SK-N-SH treated with all-trans-retinoic acid at 6 μM for 48 hours (cell line): ENCODE measurements around the gene DDX28.

Experiments used
- GLIS3 ChIP-seq: fragments of 250-450 bp; sonication (Bioruptor Pico); IDR thresholded peaks from 2 replicates; pipeline ENCODE4 v1.5.0; 2020; ENCODE audit warnings: mild to moderate bottlenecking, moderate library complexity
- PATZ1 ChIP-seq: fragments of 250-450 bp; sonication (Bioruptor Pico); IDR thresholded peaks from 2 replicates; pipeline ENCODE4 v1.8.0; 2020; ENCODE audit warnings: mild to moderate bottlenecking, moderate library complexity, borderline replicate concordance
- PPARA ChIP-seq: fragments of 250-450 bp; sonication (Bioruptor Pico); IDR thresholded peaks from 2 replicates; pipeline ENCODE4 v1.5.0; 2020; ENCODE audit warnings: mild to moderate bottlenecking, borderline replicate concordance
- RARB ChIP-seq: fragments of 250-450 bp; sonication (Bioruptor Pico); IDR thresholded peaks from 2 replicates; pipeline ENCODE4 v1.8.0; 2021; ENCODE audit warnings: mild to moderate bottlenecking, moderate library complexity
- ZNF70 ChIP-seq: fragments of 450-650 bp; formaldehyde crosslinking; IDR thresholded peaks from 2 replicates; pipeline ENCODE4 v1.5.0; 2020; ENCODE audit warnings: mild to moderate bottlenecking, moderate library complexity
- TF ChIP-seq, protein P1 (sequence below): fragments of 250-450 bp; sonication (Bioruptor Pico); IDR thresholded peaks from 2 replicates; pipeline ENCODE4 v1.5.1; 2020; ENCODE audit warnings: low read depth, mild to moderate bottlenecking, moderate library complexity

DNA sequence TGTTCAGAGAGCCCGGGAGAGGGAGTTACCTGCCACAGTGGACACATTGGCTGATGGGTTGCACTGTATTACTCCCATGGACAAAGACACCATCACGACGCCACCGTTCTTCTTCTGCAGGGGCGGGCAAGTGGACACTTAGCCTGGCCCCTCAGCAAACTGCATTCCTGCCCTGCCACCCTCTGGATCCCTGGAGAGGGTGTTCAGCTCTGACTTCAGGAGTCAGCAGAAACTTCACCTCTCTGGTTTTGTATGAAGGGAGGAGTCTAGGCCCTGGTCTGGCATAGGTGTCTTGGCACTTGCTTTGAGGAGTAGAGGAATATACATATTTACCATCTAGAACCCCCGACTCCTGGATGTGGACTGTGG lies 33.0 kb downstream of the DDX28 start:
- TF ChIP-seq PPARA (CRISPR knock-in tag) = no peak
- no peak for TF ChIP-seq PATZ1 (CRISPR knock-in tag)
- TF ChIP-seq ZNF70 (CRISPR knock-in tag) = no peak
- TF ChIP-seq, protein P1, sequence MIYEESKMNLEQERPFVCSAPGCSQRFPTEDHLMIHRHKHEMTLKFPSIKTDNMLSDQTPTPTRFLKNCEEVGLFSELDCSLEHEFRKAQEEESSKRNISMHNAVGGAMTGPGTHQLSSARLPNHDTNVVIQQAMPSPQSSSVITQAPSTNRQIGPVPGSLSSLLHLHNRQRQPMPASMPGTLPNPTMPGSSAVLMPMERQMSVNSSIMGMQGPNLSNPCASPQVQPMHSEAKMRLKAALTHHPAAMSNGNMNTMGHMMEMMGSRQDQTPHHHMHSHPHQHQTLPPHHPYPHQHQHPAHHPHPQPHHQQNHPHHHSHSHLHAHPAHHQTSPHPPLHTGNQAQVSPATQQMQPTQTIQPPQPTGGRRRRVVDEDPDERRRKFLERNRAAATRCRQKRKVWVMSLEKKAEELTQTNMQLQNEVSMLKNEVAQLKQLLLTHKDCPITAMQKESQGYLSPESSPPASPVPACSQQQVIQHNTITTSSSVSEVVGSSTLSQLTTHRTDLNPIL (CRISPR knock-in tag) = no peak
- TF ChIP-seq RARB (CRISPR knock-in tag) = no peak
- no peak for TF ChIP-seq GLIS3 (CRISPR knock-in tag)
